ENCODE data around the gene FBLN2.

- TF ChIP-seq CTCF (IDR thresholded peaks at IDR 0.05) (no peak), POLR2AphosphoS5 (IDR thresholded peaks at IDR 0.05) (no peak), POLR2A (IDR thresholded peaks at IDR 0.05) (no peak), EP300 (IDR thresholded peaks at IDR 0.05) (no peak)
These were observed 29.3 kb downstream of the FBLN2 start for GRCh38 chr3:13578251-13578650.

Measured in gastroesophageal sphincter (tissue), 3 donors.